ENCODE data around the gene IL22RA1.
A peak's percentile ranks its signal among the peaks of the same experiment; 100 is the strongest.

Gene IL22RA1

DNA sequence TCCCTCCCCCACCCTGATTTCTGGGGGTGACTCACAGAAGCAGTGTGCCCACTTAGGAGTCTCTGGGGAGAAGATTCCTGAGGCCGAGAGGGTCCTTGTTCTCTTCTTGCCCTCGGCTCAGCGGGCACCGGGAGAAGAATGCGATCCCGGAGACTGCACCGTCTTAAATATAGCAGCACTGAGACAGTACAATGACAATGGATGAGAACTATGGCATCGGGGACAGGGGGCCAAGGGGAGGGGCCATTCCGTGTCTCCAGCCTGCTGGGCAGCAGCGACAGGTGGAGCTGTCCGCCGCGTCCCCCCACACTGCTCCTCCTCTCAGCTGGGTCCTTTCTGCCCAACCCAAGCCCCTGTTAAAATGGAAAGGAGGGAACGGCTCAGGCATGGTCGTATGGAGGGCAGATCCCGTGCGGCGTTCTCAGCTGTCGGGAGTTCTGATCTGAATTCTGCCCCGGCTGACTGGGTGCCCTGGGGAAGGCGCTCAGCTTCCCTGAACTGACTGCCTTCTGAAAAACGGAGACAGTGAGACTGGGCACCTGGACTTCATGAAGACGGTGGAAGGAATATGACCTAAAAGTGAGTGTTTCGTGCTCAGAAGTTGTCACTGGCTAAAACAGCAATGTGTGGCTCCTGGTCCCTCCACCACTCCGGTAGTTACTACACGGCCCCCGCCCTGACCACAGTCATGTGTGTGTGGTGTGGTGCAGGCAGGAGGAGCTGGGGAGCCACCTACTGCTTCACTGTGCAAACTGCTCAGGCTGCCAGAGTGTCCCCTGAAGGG, 30.8 kb downstream of the IL22RA1 start, which contains the start of gene MYOM3:
TSS of gene MYOM3 (minus strand) at position 140 of the 784 bp plus-strand sequence. CDS start 3,499 bp downstream, outside the sequence.
- peak; percentile 10 to 44 for DNase-seq (ENCODE audit: low read depth in 2 of 2)

DNA sequence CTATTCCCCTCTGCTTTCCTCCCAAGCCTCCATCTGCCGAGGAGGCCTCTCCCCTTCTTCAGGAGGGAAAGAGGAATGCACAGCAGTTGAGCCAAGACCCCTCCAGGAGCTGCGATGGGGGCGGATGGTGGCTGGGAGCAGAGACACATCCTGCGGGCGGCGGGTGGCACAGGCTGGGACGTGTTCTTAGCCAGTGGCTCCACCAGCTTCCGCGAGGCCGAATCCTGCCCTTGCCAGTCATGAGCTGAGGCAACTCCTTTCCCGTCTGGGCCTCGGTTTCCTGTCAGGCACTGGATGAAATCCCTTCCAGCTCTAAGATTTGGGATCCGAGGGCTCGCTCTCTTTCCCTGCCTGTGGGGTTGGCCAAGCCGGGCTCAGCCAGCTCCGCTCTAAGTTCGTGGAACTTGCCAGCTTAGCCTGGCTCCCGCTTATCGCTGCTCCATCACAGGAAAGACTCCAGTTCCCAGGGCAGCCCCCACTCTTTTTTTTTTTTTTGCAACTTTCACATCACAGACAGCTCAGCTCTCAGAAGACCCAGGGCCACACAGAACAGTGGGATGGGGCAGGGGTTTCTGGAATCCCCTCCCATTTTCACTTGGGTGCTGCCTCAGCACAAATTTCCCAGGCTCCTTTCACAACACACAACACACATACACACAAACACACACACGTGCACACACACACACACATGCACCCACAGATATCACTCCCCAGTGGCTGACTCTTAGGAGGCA, 31.5 kb downstream of the IL22RA1 start:
- no peak for DNase-seq (ENCODE audit: low read depth in 2 of 2)

DNA sequence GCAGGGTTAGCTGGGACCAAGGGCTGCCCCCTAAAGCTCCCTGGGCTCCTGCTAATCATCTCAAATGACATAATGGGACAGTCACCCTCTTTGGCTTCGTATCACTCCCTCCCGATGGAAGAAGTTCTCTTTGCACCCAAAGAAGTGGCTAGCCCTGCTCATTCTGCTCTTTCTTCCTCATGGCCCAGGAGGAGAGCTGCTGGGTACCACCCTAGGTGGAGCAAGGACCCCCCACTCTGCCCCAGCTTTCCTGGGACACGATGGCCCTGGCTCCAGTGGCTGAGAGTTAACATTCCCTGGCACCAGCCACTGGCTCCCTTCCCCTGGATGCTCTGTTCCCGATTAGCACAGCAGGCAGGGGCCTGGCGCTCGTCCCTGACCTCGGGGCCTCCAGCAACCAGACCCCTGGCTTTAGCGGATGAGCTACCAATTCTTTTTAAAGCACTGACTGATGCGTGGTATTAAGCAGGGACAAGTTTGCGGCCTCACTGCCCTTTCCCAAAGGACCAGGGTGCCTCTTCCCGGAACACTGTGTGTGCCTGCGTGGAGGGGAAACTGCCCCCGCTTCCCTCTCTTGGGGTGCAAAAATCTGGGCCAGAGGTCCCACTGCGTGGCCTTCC, 32.2 kb downstream of the IL22RA1 start:
- DNase-seq (ENCODE audit: low read depth in 2 of 2): no peak

DNA sequence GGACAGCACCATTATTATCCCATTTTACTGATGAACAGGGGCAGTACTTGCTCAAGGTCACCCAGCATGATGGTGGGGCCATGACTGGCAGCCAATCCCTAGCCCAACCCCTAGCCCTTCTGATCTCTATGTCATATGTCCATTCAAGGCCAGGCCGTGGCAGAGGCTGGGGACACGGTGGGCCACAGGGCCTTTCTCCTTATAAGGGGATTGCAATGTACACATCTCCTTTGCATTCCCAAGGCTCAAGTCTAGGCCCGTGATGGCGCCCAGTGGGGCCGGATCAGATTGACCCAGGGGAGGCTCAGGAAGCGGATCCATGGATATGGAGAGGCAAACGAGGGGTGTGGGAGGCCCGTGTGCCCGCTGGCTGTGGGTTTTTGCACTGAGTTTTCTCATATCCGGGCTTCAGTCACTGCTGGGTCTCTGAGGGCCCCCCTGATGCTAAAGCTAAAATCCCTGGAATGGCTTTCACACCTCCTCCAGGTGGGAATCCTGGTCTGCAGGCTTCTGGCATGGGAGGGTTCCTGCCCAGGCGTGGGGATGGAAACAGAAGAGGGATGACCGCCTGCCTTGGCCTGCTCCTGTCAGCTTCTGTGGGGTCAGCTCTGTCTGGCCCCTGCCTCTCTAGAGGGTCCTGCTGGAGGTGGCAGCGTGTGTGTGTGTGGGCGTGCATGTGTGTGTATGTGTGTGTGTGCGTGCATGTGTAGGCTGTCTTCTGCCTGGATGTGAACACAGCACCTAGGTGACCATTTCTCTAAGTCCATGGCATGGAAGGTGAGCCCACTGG, 33.1 kb downstream of the IL22RA1 start:
- DNase-seq (ENCODE audit: low read depth in 2 of 2): no peak

DNA sequence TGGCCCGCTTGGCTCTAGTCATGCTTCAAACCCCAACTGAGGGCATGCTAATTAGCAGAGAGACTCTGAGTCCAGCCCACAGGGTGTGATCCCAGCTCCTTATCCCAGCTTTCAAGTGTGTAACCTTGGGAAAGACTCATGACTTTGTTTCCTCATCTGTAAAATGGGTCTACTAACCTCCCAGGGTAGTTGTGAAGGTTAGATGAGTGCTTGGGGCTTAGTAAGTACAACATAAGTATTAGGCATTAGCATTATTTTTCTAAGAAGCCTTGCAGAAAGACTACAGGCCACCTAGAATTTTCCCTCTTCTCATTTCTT, 33.8 kb downstream of the IL22RA1 start:
- no peak for DNase-seq (ENCODE audit: low read depth in 2 of 2)

DNA sequence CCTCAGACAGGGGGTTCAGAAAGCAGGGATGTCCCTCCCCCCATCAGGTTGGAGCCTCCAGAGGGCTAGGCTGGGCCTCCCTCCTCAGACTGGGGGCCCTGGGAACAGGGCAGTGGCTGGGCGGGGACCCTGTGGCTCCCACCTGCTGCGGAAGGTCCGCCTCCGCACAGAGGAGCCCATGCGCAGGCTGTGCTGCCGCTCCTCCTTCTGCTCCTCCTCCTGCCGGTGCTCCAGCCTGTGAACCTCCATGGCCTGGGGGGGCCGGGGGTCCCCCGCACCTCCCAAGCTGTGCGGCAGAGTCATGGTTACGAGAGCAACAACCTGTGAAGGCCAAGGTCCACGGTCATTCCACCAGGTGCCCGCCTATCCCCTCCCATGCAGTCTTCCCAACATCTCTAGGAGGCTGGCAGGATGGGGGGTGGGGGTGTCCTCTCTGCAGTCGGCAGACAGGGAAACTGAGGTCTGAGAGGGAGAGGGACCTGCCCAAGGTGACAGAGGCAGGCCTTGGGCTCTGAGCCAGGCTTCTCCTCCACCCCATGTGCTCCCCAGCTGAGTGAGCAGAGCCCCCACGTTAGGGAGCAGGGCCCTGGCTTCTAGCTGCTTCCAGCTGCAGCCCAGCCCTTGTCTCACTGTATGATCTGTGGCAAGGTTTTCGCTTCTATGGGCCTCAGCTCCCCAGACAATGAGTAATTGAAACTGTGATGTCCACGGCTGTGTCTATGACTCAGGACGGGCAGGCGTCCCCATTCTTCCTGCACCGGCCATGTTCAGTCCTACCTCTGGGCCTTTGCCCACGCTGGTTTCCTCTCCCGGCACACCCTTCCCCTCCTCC, 34.4 kb downstream of the IL22RA1 start:
- no peak for DNase-seq (ENCODE audit: low read depth in 2 of 2)

DNA sequence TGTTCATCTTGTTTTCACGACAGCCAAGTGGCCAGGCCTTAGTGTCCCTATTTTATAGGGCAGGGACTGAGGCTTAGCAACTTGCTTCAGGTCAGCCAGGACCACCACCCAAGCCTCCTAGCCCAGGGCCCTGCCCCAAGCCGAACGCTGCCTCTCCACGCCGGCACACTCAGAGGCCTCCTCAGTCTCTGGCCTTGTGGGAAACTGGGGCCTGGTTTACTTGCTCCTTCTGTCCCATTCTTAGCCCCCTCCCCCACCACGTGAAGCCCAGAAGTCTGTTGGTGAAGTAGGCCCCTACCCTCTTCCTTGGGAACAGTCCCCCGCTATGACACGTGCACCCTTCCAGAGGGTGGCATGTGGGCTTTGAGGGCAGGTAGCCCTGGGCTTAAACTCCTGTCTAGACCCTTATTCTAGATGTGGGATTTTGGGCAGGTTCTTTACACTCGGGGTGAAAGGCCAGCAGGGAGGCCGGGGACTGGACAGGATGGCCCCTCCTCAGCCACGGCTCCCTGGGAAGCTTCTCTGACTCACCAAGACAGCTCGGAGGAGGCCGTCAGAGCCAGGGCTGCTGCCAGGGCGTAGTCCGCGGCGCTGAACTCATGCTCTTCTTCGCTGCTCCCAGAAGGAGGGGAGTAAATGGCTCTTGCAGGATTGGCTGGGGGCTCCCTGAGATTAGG, 35.3 kb downstream of the IL22RA1 start:
- DNase-seq (ENCODE audit: low read depth in 2 of 2): no peak

DNA sequence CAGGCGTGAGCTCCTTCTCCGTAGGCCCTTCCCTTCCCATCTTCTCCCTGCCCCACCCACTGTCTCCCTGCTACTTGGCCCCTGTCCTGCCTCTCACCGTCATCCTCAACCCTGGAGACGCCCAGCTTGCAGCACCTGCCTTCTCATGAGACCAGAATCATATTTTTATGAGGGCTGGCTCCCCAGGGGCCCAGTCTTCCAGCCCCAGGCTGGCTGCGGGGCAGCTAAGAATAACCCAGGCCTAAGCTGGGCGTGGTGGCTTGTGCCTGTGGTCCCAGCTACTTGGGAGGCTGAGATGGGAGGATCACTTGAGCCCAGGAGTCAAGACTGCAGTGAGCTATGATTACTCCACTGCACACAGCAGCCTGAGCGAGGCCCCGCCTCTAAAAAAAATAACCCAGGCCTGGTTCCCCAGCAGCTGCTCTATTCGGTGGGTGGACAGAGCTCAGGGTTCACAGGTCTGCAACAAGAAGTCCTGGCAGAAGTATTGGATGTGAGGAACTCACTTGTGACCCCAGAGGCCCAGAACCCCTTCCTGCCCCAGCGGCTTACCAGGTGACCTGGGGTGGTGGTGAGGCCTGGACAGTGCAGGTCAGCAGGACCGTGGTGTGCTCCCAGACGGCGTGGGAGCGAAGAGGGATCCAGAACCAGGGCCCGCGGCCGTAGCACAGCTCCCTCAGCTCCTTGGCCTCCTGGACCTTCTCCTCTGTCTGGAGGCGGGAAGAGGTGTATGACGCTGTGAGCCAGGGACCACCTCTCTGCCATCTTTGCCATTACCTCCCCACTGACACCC, 37.4 kb downstream of the IL22RA1 start:
- no peak for DNase-seq (ENCODE audit: low read depth in 2 of 2)

DNA sequence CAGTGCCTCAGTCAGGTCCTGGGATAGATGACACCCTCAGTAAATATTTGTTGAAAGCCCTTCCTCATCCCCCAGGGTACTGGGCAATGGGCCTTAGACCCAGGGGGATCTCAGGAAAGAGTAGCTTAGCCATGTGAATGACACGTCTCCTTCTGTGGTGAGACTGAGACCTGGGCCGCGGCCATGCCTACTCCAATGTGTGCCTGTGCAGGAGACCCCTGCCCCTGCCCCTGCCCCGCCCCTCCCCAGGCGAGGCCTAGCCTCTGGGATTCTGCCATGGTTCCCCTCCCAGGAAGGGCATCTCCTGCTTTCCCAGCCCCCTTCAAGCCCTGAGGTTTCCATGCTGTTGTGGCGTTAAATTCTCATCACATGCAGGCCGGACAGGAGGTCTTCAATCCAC, 38.1 kb downstream of the IL22RA1 start:
- no peak for DNase-seq (ENCODE audit: low read depth in 2 of 2)

DNA sequence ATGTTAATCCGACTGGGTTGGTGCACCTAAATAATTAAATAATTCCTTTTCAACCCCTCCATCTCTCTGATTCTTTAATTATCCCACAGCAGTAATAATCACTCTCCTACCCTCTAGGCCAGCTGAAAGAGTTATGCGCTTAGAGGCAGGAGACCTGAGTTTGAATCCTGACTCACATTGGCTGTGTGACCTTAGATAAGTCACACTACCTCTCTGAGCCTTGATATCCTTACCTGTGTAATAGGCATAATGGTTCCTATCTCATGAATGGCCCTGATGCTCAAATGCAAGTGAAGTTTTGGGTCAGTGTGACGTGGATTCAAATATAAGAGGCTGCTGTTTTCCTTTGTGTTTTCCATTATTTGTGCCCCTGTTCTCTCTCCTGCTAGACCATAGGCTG, 39.1 kb downstream of the IL22RA1 start:
- DNase-seq (ENCODE audit: low read depth in 2 of 2): no peak

DNA sequence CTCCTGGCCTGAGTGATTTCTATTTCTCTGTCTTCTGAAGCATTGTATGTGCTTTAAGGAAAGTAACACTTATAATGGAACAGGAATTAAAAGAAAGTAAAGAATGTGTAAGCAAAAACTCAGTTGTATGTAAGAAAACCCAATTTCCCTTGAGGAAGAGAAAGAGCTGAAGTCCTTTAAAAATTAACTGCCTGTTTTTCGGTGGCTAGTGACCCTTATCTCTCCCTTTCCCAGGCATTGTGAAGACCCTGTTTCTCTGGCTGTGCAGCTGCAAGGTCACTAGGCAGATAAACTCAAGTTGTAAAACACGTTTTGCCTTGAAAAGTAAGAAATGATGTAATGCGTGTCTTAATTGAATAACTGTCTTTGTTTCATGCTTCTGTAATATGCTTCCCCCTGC, 39.5 kb downstream of the IL22RA1 start:
- DNase-seq (ENCODE audit: low read depth in 2 of 2): no peak

DNA sequence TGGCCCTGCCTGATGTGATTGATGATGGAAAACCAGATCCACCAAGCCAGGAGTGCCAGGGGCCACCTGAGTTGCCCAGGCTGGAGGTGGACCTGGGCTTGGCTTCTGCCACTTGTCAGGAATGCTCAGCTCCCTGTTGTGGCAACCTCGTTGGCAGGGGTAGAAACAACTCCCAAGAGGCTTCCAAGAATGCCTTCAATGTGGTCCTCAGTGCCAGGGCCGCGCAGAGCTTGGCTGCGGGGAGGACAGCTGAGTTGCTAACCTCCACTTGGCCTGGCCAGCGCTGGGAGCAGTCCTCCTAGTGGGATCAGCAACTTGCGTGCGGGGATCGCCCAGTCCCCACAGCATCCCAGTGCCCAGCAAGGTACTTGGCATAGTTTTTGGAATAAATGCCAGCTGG, 40.0 kb downstream of the IL22RA1 start:
- DNase-seq (ENCODE audit: low read depth in 2 of 2): no peak

DNA sequence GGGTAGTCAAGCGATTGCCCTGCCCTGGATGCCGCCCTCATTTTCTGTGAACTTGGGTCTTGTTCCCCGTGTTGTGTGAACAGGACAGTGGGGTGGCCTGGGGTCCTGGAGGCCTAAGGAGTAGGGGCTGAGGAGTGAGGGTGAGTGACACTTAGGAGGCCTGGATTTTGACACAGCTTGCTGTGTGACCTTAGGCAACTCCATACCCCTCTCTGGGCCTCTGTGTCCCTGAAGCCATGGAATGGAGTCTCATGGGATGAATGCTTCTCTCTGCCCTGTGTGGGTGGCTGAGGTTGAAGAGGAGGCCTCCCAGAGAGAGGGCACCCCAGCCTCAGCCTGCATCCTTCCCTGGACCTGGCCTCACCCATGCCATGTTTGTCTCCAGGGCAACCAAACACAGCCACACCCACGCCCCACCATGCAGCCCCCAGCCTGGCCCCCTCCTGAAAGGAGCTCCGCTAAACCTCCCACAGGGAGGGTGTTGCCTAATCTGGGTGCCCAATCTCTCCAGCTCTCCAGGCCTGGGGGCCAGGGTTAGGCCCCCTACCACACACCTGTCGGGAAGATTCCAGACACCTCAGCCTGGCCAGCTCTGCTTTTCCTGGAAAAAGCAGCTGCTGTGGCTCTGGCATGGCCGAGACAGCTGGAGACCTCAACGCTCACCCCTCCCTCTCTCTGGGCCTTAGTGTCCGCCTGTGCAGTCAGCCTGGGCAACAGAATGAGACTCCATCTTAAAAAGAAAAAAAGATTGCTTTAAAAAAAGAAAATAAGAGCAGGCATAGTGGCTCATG, 40.9 kb downstream of the IL22RA1 start:
- DNase-seq (ENCODE audit: low read depth in 2 of 2): no peak

DNA sequence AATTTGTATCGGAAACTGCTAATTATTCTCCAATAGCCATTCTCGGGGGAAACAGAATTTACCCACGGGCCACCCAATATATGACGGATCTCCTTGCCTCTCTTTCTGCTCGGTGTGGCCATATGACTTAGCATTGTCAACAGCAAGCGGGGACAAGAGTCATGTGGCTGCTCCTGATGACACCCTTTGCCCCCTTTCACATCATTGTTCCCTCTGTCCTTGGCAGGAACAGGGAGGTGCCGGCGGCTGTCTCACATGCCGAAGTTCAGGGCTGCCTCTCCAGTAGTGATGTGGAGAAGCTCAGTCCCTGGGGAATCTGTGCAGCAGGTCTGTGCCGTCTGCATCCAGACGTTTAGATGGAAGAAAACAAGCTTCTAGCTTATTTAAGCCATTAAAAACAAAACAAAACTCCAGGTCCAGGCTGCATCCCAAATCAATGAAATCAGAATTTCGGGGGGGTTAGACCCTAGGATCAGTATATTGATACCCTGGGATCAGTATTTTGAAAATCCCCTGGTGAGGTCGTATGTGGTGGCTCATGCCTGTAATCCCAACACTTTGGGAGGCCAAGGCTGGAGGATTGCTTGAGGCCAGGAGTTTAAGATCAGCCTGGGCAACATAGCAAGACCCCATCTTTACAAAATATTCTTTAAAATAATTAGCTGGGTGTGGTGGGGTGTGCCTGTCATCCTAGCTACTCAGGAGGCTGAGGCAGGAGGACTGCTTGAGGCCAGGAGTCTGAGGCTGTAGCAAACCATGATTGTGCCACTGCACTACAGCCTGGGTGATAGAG, 41.8 kb downstream of the IL22RA1 start:
- DNase-seq (ENCODE audit: low read depth in 2 of 2): no peak

DNA sequence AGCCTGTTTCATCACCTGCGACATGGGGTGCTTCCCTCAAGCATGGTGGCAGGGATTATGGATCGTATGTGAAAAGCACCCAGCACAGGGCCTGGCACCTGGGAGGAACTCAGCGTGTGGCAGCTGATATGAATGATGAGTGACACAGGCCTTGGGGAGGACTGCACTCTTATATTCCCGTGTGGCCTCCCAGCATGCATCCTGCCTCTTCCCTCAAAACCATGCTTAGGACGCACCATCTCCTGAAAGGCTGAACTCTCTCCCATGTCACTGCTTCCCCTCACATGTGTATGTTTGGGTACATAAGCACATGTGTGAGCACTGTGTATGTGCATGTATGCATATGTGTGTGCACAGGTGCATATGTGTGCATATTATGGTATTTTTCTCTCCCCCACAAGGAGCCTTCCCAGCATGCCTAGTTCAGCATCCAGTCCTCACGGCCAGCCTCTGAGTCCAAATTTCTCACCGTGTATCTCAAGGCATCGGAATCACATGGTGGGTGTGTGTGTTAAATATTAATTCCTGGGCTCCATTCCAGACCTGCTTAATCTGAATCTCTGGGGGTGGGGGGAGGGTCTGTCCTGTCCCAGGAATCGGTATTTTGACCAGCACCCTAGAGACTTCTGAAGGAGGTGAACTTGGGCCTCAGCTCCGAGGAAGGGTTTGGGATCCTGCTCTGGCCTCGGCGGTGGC, 43.8 kb downstream of the IL22RA1 start:
- no peak for DNase-seq (ENCODE audit: low read depth in 2 of 2)

DNA sequence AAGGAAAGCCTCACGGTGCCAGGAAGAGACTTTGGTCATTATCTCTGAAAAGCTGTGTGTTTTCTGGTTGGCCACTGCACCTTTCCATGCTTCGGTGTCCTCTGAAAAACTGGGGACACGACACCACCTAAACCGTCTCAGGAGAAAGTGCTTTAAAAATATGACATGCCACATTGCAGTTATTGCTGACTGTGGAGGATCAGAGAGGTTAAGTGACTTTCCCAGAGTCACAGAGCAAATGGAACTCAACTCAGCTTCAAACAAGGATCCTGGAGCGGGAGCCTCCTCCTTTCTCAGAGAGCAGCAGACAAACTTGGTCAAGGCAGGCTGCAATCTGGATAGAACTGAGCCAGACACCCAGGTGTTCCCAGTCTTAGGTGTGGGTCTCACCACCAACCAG, 44.8 kb downstream of the IL22RA1 start:
- DNase-seq (ENCODE audit: low read depth in 2 of 2): no peak

DNA sequence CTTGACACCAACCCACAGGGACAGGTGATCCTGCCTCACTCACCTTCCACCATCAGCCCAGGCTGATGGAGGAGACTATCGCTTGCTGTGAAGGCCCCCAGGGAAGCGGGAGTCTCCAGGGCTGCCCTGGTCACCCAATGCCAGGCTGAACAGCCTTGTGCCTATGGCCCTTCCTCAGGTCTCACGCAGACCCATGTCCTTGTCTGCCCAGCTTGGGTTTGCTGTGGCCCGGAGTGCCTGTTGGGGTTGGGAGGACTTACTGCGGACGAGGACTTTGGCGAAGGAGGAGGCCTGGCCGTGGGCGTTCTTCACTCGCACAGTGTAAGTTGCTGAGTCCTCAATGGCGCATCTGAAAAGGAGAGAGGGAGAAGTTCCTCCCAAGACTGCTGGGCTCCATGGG, 45.3 kb downstream of the IL22RA1 start:
- DNase-seq (ENCODE audit: low read depth in 2 of 2): no peak

DNA sequence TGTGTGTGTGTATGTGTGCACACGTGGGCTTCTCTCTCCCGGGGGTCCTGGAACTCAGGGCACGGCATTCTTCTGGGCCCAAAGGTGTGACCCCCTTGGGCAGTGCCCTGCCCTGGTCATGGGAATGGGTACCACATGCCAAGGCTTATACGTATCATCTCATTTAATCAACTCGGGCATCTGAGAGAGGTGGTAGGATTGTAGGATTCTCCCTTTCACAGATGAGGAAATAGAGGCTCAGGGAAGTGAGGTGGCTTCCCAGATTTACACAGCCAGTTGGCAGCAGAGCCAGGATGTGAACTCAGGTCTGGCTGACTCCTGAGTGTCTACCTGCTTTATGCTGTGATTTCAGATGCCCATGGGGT, 46.2 kb downstream of the IL22RA1 start:
- DNase-seq (ENCODE audit: low read depth in 2 of 2): no peak
